Osteocyte (in vitro differentiated cells): ENCODE results near the gene OR2AT4. TPM values are rescaled to one million over a fixed set of nuclear protein-coding genes. Genes with fewer than 3 reads are reported as not detected.

Experiments
- DNase-seq: peaks from one replicate; pipeline ENCODE4 v3.0.0; 2021; ENCODE audit warnings: mixed read lengths; ENCODE audit not compliant: unreplicated experiment; ENCODE audit errors: extremely low spot score
- H3K27ac Mint-ChIP-seq: one replicate; pipeline ENCODE4 v1.8.0; 2021; ENCODE audit warnings: mild to moderate bottlenecking, mixed read lengths; ENCODE audit not compliant: unreplicated experiment
- H3K27me3 Mint-ChIP-seq: one replicate; pipeline ENCODE4 v1.8.0; 2021; ENCODE audit warnings: mixed read lengths; ENCODE audit not compliant: unreplicated experiment
- H3K36me3 Mint-ChIP-seq: one replicate; pipeline ENCODE4 v1.8.0; 2021; ENCODE audit warnings: mixed read lengths; ENCODE audit not compliant: unreplicated experiment
- H3K4me1 Mint-ChIP-seq: one replicate; pipeline ENCODE4 v1.8.0; 2021; ENCODE audit warnings: mixed read lengths; ENCODE audit not compliant: unreplicated experiment
- H3K4me3 Mint-ChIP-seq: one replicate; pipeline ENCODE4 v1.8.0; 2021; ENCODE audit warnings: mild to moderate bottlenecking, moderate library complexity, mixed read lengths; ENCODE audit not compliant: unreplicated experiment
- H3K9me3 Mint-ChIP-seq: one replicate; pipeline ENCODE4 v1.8.0; 2021; ENCODE audit warnings: mixed read lengths; ENCODE audit not compliant: unreplicated experiment
- CTCF ChIP-seq: fragments of 200-600 bp; sonication (generic); IDR thresholded peaks from 2 replicates; pipeline ENCODE4 v1.5.0; 2021; ENCODE audit warnings: antibody characterized with exemption, mild to moderate bottlenecking, moderate library complexity
- total RNA-seq: library from RNA; stranded (reverse); gene quantifications from 2 replicates; pipeline ENCODE4 v1.2.1, GENCODE V29; 2021

The OR2AT4 gene
- total RNA-seq, 1 donor from 2014 or later: not detected

- Mint-ChIP-seq H3K4me1 (peaks cover 4% of the 10 kb centered on the region), H3K9me3 (no peaks in the 10 kb centered on the region), H3K27me3 (peaks cover 6% of the 10 kb centered on the region), H3K27ac (no peak overlapping the region), H3K4me3 (no peak overlapping the region), H3K36me3 (no peaks in the 10 kb centered on the region)
- peak; percentile 76 for DNase-seq
- no peak for TF ChIP-seq CTCF
Measured at GRCh38 chr11:75035911-75036565, 60.6 kb downstream of the OR2AT4 start.

- Mint-ChIP-seq H3K4me3 (no peak overlapping the region), H3K9me3 (no peaks in the 10 kb centered on the region), H3K27me3 (no peaks in the 10 kb centered on the region), H3K27ac (no peak overlapping the region), H3K4me1 (peaks cover 4% of the 10 kb centered on the region), H3K36me3 (no peaks in the 10 kb centered on the region)
- TF ChIP-seq CTCF: no peak
- DNase-seq: no peak
Measured at GRCh38 chr11:75035256-75035655, 61.4 kb downstream of the OR2AT4 start.

DNA sequence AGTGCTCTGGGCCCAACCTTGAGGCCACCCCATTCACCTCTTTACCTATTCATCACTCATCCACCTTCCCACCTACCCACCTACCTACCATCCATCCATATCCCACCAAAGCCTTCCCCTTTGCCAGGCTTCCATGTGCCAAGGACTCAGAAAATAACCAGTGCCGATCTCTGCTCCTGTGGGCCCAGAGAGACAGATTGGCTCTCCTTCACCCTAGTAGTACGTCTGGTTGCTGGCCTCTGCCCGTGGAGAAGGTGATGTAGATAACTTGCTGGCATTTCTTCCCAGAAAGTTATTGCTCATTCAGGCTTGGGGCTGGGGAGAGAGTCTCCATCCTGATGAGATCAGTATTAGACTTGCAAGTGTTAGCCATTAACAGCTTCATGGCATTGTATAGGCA, 62.8 kb downstream of the OR2AT4 start:
- DNase-seq: peak; percentile 64
- TF ChIP-seq CTCF: no peak
- H3K27ac Mint-ChIP-seq: no peak overlapping the region
- H3K36me3 Mint-ChIP-seq: no peaks in the 10 kb centered on the region
- peaks cover 4% of the 10 kb centered on the region for H3K4me1 Mint-ChIP-seq
- peaks cover 5% of the 10 kb centered on the region for H3K27me3 Mint-ChIP-seq
- H3K9me3 Mint-ChIP-seq: no peaks in the 10 kb centered on the region
- H3K4me3 Mint-ChIP-seq: no peak overlapping the region

GRCh38 chr11:75032550-75032935, 64.1 kb downstream of the OR2AT4 start:
- no peaks in the 10 kb centered on the region for H3K9me3 Mint-ChIP-seq
- H3K27ac Mint-ChIP-seq: no peak overlapping the region
- H3K4me3 Mint-ChIP-seq: no peak overlapping the region

More at GRCh38 chr11:75032550-75032935, 64.1 kb downstream of the OR2AT4 start:
- peak; percentile 77 for DNase-seq
- Mint-ChIP-seq H3K4me1 (peaks cover 4% of the 10 kb centered on the region), H3K27me3 (peaks cover 18% of the 10 kb centered on the region), H3K36me3 (no peaks in the 10 kb centered on the region)
- no peak for TF ChIP-seq CTCF
